Body of pancreas (tissue), 4 donors: ENCODE data around the gene ABCC11. TPM values are rescaled to one million over a fixed set of nuclear protein-coding genes. Genes with fewer than 3 reads are reported as not detected.
A peak's percentile ranks its signal among the peaks of the same experiment; 100 is the strongest.

Experiments used
- ATAC-seq: fragments of 150-250 bp; one replicate; pipeline ENCODE4 v1.9.1; 2016
- DNase-seq, 4 donors: peaks; one replicate each; pipeline ENCODE4 v3.0.0-alpha.2; 2019
- H3K27ac ChIP-seq, 4 donors: fragments of 200-600 bp; sonication (generic); 1 replicate in 3 of 4; 2 replicates in 1 of 4; pipeline versions ENCODE4 v1.5.1 to v1.6.1; 2016 to 2019; ENCODE audit warnings: mild to moderate bottlenecking in 1 of 4, mixed read lengths in 1 of 4, moderate library complexity in 1 of 4
- H3K27me3 ChIP-seq, 2 donors: fragments of 200-600 bp; sonication (generic); one replicate each; pipeline ENCODE4 v1.6.0; 2016; ENCODE audit warnings: mild to moderate bottlenecking in 1 of 2
- H3K36me3 ChIP-seq, 2 donors: fragments of 200-600 bp; sonication (generic); replicated peaks in 1 of 2; 2 replicates each; pipeline ENCODE4 v1.5.1; 2016; ENCODE audit warnings: low read depth in 2 of 2; ENCODE audit not compliant: insufficient read depth in 1 of 2
- H3K4me1 ChIP-seq: fragments of 200-600 bp; sonication (generic); one replicate; pipeline ENCODE4 v1.6.0; 2016
- H3K4me3 ChIP-seq, 2 donors: fragments of 200-600 bp; sonication (generic); 1 replicate in 1 of 2; 2 replicates in 1 of 2; pipeline ENCODE4 v1.5.1; 2016 to 2019
- H3K9me3 ChIP-seq, 3 donors: fragments of 200-600 bp; sonication (generic); 1 replicate in 2 of 3; 2 replicates in 1 of 3; pipeline ENCODE4 v1.5.1; 2016
- POLR2A ChIP-seq, 3 donors: fragments of 450-650 bp; IDR thresholded peaks; one replicate each; pipeline ENCODE4 v1.6.1; 2016; ENCODE audit warnings: antibody characterized with exemption in 3 of 3, mild to moderate bottlenecking in 2 of 3
- WGBS, 2 donors: methylation state at CpG; one replicate each; pipeline ENCODE4 v1.1.5; 2017; 5-methylcytosine and 5-hydroxymethylcytosine counted together
- intact Hi-C: fragments of 100-400 bp; cut with DNase I; formaldehyde crosslinking; loops from one replicate; pipeline ENCODE4 v1.15.1; 2023
- total RNA-seq, 2 donors: library from RNA; depleted of rRNA; stranded (reverse); fragments of >200 nt; gene quantifications; one replicate each; pipeline ENCODE4 v1.1.0, GENCODE V29; 2016
- TF ChIP-seq, protein P1 (sequence below), 7 experiments: fragments of 450-650 bp in 4 of 7; fragments of 200-600 bp in 3 of 7; sonication (generic) in 3 of 7; IDR thresholded peaks; one replicate each; pipeline ENCODE4 v1.5.1; 2016 to 2019; ENCODE audit warnings: antibody characterized with exemption in 7 of 7

ABCC11 gene
- total RNA-seq, 2 donors from 2014 or later = 0.52 TPM; not detected in 1

- ATAC-seq (no peak), DNase-seq (no peak)
- H3K27ac ChIP-seq = no peak overlapping the region
- H3K4me3 ChIP-seq = no peak overlapping the region
- H3K36me3 ChIP-seq = no peaks in the 10 kb centered on the region
- no peaks in the 10 kb centered on the region for H3K9me3 ChIP-seq
- peaks cover 9% of the 10 kb centered on the region for H3K4me1 ChIP-seq
- no peaks in the 10 kb centered on the region for H3K27me3 ChIP-seq
- WGBS, 2 donors = 67 to 68% methylated on average over 6 of the region's 6 CpGs
- intact Hi-C loops = loop anchor here (10.0 kb wide), 2 partner anchors 1016 to 1116 kb away; partner anchors contain the start of gene NETO2
- TF ChIP-seq, protein P1, sequence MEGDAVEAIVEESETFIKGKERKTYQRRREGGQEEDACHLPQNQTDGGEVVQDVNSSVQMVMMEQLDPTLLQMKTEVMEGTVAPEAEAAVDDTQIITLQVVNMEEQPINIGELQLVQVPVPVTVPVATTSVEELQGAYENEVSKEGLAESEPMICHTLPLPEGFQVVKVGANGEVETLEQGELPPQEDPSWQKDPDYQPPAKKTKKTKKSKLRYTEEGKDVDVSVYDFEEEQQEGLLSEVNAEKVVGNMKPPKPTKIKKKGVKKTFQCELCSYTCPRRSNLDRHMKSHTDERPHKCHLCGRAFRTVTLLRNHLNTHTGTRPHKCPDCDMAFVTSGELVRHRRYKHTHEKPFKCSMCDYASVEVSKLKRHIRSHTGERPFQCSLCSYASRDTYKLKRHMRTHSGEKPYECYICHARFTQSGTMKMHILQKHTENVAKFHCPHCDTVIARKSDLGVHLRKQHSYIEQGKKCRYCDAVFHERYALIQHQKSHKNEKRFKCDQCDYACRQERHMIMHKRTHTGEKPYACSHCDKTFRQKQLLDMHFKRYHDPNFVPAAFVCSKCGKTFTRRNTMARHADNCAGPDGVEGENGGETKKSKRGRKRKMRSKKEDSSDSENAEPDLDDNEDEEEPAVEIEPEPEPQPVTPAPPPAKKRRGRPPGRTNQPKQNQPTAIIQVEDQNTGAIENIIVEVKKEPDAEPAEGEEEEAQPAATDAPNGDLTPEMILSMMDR (IDR thresholded peaks at IDR 0.05) = no peak
- TF ChIP-seq POLR2A (IDR thresholded peaks at IDR 0.05) = no peak
Observed at GRCh38 chr16:48160575-48160974, 86.8 kb downstream of the ABCC11 start.

DNA sequence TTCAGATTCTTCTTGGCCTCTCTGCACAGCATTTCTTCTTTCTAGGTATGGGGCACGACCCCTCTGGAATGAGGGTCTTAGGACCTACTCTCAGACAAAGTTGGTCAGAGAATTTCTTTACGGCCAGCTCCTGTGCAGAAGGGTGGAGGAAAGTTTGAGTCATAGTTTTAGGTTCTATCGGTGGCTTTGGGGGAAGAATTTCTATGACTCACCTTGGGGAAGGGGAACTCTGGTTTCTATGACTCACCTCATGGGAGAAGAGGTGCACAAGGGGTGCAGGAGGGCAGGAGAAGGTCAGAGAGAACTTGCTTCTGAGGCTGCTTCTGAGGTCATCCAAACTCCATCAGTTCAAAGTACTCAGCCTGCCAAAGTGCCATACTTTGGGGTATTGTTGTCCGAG, 89.0 kb downstream of the ABCC11 start:
- intact Hi-C loops = no loop called here
- no peak for DNase-seq
- 43 to 51% methylated on average over 4 of the region's 4 CpGs for WGBS, 2 donors
- no peak for ATAC-seq
- Histone ChIP-seq H3K36me3 (no peaks in the 10 kb centered on the region), H3K27me3 (no peaks in the 10 kb centered on the region), H3K9me3 (no peaks in the 10 kb centered on the region), H3K4me3 (no peak overlapping the region), H3K4me1 (no peaks in the 10 kb centered on the region), H3K27ac (no peak overlapping the region)
- TF ChIP-seq, protein P1 (IDR thresholded peaks at IDR 0.05) = no peak
- TF ChIP-seq POLR2A (IDR thresholded peaks at IDR 0.05) = no peak

- ATAC-seq (no peak), DNase-seq (no peak)
- H3K27ac ChIP-seq = no peak overlapping the region
- TF ChIP-seq, protein P1 (IDR thresholded peaks at IDR 0.05) = no peak
- TF ChIP-seq POLR2A (IDR thresholded peaks at IDR 0.05) = no peak
- H3K9me3 ChIP-seq = no peaks in the 10 kb centered on the region
- no peak overlapping the region for H3K4me3 ChIP-seq
- 70 to 77% methylated on average over 4 of the region's 4 CpGs for WGBS, 2 donors
- no peaks in the 10 kb centered on the region for H3K36me3 ChIP-seq
- H3K4me1 ChIP-seq = no peaks in the 10 kb centered on the region
- no peaks in the 10 kb centered on the region for H3K27me3 ChIP-seq
- intact Hi-C loops = no loop called here
Observed at GRCh38 chr16:48157794-48158193, 89.5 kb downstream of the ABCC11 start.

GRCh38 chr16:48157302-48157701, 90.0 kb downstream of the ABCC11 start:
- Histone ChIP-seq H3K27ac (no peak overlapping the region), H3K27me3 (no peaks in the 10 kb centered on the region), H3K9me3 (no peaks in the 10 kb centered on the region), H3K4me1 (no peaks in the 10 kb centered on the region), H3K36me3 (no peaks in the 10 kb centered on the region), H3K4me3 (no peak overlapping the region)
- intact Hi-C loops = no loop called here
- WGBS, 2 donors = 61 to 63% methylated on average over 11 of the region's 11 CpGs
- TF ChIP-seq, protein P1 (IDR thresholded peaks at IDR 0.05) = no peak
- TF ChIP-seq POLR2A (IDR thresholded peaks at IDR 0.05) = no peak
- DNase-seq (no peak), ATAC-seq (no peak)

GRCh38 chr16:48156790-48157209, 90.5 kb downstream of the ABCC11 start:
- H3K9me3 ChIP-seq = no peaks in the 10 kb centered on the region
- TF ChIP-seq, protein P1 (IDR thresholded peaks at IDR 0.05) = peak; percentile 84 to 96 (median 89)
- no peak for TF ChIP-seq POLR2A (IDR thresholded peaks at IDR 0.05)
- peak; percentile 85 to 89 (median 88) for DNase-seq
- 10 to 11% methylated on average over 16 of the region's 16 CpGs for whole genome bisulfite sequencing, 2 donors
- no peaks in the 10 kb centered on the region for H3K4me1 ChIP-seq
- ATAC-seq = peak; percentile 74
- H3K4me3 ChIP-seq = no peak overlapping the region
- intact Hi-C loops = no loop called here
- H3K36me3 ChIP-seq = no peaks in the 10 kb centered on the region
- H3K27me3 ChIP-seq = no peaks in the 10 kb centered on the region
- no peak overlapping the region for H3K27ac ChIP-seq
